GM19240 (cell line): ENCODE measurements around the gene PTPRM.

Experiments used
- DNase-seq: peaks from one replicate; pipeline ENCODE4 v3.0.0; 2011; ENCODE audit warnings: low spot score; ENCODE audit not compliant: insufficient read length

Gene PTPRM

DNA sequence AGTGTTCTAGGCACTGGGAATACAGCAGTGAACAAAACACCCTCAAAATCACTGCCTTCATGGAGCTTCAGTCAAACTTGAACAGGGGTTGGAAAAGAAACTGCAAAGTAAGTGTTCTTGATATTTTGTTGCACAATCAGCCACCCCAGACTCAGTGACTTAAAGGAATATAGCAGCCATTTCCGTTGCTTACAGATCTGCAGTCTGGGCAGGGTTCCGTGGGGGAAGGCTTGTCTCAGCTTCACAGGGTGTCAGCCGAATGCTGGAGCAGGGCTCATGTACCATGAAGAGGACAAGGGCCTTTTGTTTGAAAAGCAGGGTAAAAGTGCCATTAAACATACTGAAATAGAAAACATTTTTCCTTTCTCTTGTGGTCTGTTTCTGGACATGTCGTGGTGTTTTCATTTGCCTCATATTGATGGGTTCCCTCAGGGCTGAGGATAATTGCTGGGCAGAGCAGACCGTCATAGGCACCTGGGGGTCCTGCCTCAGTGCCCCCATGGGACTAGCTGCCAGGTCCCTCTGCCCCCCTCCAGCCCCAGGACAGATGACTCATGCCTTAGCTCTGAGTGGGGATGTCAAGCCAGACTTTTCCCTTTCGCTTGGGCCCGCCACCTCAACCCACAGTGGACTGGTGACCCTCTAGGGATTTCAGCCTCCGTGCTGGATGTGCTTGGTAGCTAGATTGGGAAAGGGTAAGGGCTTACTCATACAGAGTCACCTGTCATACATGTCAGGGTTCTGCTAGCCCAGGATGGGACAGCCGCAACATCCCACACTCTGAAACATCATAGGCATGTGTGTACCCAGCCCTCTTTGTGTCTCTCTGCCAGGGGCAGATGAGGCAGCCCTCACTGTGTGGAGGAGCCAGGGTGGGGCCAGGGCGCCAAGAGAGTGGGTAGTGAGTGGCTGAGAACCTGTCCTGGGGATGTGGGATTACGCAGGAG is 96.5 kb downstream of the PTPRM start:
- no peak for DNase-seq

DNA sequence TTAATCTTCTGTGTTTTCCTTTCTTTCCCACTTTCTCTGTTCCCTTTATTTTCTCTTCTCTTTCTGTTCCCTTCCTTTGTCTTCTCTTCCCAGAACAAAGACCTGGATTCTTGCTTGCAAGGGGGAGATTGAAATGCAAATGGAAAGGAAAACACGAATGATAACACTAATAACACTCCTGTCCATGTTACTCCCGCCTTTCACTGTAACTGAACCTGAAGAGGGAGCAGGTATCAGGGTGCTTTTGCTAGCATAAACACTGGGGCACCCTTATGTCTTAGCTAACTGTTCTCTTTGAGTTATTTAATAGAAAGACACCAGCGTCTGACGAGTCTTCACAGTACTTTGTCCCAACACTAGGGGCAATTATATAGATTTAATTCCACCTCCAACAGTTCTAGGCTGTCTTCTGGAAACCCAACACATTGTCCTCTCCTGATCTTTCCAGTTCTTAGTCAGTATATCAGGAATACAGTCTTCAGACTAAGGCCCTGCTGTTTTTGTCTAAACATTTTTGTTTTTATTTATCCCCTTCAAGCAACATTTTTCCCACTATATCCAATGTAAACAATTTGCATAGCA is 99.2 kb downstream of the PTPRM start:
- no peak for DNase-seq

- DNase-seq = no peak
Measured at GRCh38 chr18:7668392-7668791, 101.3 kb downstream of the PTPRM start.

- no peak for DNase-seq
Measured at GRCh38 chr18:7669361-7669760, 102.2 kb downstream of the PTPRM start.

DNA sequence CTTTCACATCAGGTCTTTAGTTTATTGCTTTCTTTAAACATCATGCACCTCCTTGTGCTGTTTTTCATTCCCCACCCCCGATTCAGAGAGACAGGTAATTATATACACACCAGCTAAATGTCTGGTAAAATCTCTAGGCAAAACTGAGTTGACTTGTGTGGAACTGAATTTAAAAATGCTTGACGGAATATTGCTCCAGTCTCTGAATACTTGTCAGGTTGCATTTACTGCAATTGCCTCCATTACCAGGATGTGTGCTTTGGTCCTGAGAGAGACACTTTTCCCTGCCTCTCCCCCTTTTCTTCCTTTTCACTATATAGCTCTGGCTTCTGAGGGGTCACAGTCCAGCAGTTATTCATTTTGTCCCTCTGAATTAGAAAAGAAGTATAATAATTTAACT is 104.0 kb downstream of the PTPRM start:
- DNase-seq = no peak

DNA sequence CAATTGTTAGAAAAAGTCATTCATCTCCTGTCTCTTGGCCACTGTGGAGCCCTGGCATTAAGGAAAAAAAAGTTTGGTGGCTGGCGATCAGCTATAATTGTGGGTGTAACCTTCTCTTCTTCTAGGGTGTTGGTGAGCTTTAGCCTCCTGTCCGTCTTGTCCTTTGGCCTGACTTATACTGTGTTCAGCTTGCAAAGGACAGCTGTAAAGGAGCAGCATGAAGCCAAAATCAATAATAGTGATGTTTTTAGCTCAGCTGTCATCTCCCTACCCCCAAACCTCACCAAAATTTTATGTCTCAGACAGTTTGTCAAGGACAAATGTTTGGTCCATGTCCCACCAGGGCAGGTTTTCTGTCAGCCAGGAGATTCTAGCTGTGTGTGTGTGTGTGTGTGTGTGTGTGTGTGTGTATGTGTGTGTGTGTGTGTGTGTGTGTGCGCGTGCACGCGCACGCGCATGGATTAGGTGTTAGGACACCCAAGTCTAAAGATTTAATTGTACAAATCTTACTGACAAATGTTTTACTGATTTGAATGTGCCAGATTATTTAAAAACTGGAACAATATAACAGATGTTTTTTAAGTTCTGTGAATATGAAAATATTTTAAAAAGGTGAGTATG is 109.2 kb downstream of the PTPRM start:
- DNase-seq = no peak

- DNase-seq = no peak
Measured at GRCh38 chr18:7677001-7677400, 109.9 kb downstream of the PTPRM start.

GRCh38 chr18:7677424-7677823 is 110.3 kb downstream of the PTPRM start:
- DNase-seq = no peak

DNA sequence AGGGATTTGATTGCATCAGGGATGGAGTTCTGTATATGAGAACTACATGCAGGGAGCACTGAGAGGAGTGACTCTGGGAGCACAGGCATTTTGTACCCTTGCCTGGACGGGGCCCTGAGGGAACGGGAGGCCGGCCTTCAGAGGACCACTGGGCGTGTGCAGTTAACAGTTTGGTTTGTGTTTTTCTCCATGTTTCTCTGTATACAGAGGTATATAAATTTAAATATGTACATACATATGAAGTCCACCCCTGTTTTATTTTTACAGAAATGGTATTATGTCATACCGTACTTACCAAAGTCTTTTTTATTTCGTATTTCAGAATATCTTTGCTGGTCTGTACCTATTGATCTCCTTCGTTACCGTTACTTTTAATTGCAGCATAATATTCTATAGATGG is 111.3 kb downstream of the PTPRM start:
- DNase-seq = no peak

DNA sequence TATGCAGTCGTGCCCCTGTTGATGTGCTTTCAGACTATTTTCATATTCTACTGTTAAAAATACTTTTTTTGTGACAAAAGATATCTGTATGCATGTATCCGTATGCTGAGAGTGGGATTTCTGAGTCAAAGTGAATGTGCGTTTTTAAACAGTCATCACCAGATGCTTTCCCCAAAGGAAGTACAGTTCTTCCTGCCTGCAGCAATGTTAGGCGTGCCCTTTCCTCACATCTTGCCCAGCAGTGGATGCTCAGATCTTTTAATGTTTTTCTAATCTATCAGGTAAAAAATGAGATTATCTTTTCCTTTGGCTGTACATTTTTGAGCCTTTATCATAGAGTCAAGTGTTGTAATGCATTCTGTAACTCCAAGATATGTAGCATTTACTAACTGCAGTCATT is 111.7 kb downstream of the PTPRM start:
- DNase-seq = no peak

- no peak for DNase-seq
Measured at GRCh38 chr18:7681298-7681697, 114.2 kb downstream of the PTPRM start.

- no peak for DNase-seq
Measured at GRCh38 chr18:7682321-7682720, 115.2 kb downstream of the PTPRM start.

GRCh38 chr18:7683753-7684152 is 116.6 kb downstream of the PTPRM start:
- DNase-seq = no peak

GRCh38 chr18:7684357-7684756 is 117.2 kb downstream of the PTPRM start:
- no peak for DNase-seq

- DNase-seq = no peak
Measured at GRCh38 chr18:7684966-7685365, 117.8 kb downstream of the PTPRM start.

GRCh38 chr18:7686278-7686677 is 119.2 kb downstream of the PTPRM start:
- DNase-seq = no peak

DNA sequence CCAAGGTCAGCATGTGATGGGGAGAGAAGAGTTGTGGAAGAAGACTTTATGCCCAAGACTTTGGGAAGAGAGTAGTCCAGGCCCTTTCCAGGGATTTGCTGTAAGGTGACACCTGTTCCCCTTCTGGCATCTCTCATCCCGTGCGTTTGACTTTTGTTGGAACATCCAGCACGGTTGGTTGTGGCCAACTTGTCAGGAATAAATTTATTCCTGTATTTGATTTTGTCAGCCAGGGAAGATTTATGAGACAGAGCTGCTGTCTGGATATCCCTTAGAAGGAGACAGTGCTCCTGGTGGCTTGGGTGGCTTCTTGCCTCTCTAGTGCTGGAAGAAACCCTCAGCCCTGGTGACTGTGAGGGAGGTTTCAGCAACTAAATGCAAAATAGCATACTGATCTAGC is 121.5 kb downstream of the PTPRM start:
- no peak for DNase-seq

DNA sequence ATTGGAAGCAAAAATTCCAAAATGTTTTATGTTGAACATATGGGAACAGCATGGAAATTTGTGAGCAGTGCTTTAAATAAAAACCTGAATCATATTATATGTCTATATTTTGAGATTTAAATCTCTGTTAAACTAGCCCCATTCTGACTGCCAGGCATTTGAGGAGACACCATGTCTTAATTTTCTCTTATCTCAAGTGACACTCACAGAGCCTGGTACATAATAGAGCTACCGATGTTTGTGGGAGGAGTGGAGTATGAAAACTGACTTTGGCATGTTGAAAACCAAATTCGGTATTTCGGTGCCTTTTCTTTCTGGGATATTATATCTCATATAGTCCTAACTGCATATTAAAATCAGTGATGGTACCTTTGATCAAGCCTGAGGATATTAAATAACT is 124.1 kb downstream of the PTPRM start:
- DNase-seq = no peak

DNA sequence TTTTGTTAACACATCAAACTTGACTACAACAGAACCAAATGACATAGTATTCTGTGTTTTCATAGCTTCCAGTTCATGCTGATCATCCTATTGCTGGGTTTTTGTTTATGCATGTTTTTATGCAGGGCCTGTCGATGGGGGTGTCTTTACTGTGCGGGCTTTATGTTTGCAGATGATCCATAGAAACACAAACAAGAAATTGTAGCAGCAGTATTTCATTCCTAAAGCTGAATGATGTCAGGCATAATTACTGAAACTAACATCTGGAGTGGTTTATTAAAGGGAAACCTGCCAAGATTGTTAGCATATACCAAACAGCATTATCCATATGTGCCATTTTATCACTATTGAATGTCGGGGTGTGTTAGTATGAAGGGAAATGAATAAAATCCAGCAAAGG is 129.7 kb downstream of the PTPRM start:
- no peak for DNase-seq

GRCh38 chr18:7697306-7697705 is 130.2 kb downstream of the PTPRM start:
- DNase-seq = no peak

- DNase-seq = no peak
Measured at GRCh38 chr18:7711495-7711894, 144.4 kb downstream of the PTPRM start.

GRCh38 chr18:7720395-7720794 is 153.3 kb downstream of the PTPRM start:
- DNase-seq = no peak

GRCh38 chr18:7721532-7721931 is 154.4 kb downstream of the PTPRM start:
- DNase-seq = no peak
